Neural crest cell (in vitro differentiated cells): ENCODE results near the gene LETMD1. TPM values are rescaled to one million over a fixed set of nuclear protein-coding genes. Genes with fewer than 3 reads are reported as not detected.

Source experiments
- DNase-seq: peaks from one replicate; pipeline ENCODE4 v3.0.0; 2021; ENCODE audit warnings: low read depth, mixed read lengths, low spot score
- H3K27ac Mint-ChIP-seq: one replicate; pipeline ENCODE4 v1.8.0; 2021; ENCODE audit warnings: mild to moderate bottlenecking, mixed read lengths; ENCODE audit not compliant: unreplicated experiment
- H3K27me3 Mint-ChIP-seq: 2 replicates; pipeline ENCODE4 v1.8.0; 2021; ENCODE audit warnings: low read depth, mild to moderate bottlenecking, mixed read lengths
- H3K36me3 Mint-ChIP-seq: 2 replicates; pipeline ENCODE4 v1.8.0; 2021; ENCODE audit warnings: low read depth, mild to moderate bottlenecking, mixed read lengths
- H3K4me1 Mint-ChIP-seq: 2 replicates; pipeline ENCODE4 v1.8.0; 2021; ENCODE audit warnings: mixed read lengths
- H3K4me3 Mint-ChIP-seq: one replicate; pipeline ENCODE4 v1.8.0; 2021; ENCODE audit warnings: mild to moderate bottlenecking, mixed read lengths
- H3K9me3 Mint-ChIP-seq: 2 replicates; pipeline ENCODE4 v1.8.0; 2021; ENCODE audit warnings: mixed read lengths
- CTCF ChIP-seq: fragments of 200-600 bp; sonication (generic); conservative IDR thresholded peaks from 2 replicates; pipeline ENCODE4 v1.5.0; 2021; ENCODE audit warnings: antibody characterized with exemption, mild to moderate bottlenecking
- total RNA-seq: library from RNA; stranded (reverse); gene quantifications from 2 replicates; pipeline ENCODE4 v1.2.1, GENCODE V29; 2021

The LETMD1 gene
- total RNA-seq, 1 donor from 2014 or later: 43.2 TPM

GRCh38 chr12:51056242-51056641 lies 8.1 kb downstream of the LETMD1 start:
- no peaks in the 10 kb centered on the region for H3K9me3 Mint-ChIP-seq
- no peaks in the 10 kb centered on the region for H3K4me1 Mint-ChIP-seq
- H3K27ac Mint-ChIP-seq: no peak overlapping the region
- DNase-seq: no peak
- no peak overlapping the region for H3K4me3 Mint-ChIP-seq
- no peaks in the 10 kb centered on the region for H3K27me3 Mint-ChIP-seq
- no peak for TF ChIP-seq CTCF
- peaks cover 14% of the 10 kb centered on the region for H3K36me3 Mint-ChIP-seq

DNA sequence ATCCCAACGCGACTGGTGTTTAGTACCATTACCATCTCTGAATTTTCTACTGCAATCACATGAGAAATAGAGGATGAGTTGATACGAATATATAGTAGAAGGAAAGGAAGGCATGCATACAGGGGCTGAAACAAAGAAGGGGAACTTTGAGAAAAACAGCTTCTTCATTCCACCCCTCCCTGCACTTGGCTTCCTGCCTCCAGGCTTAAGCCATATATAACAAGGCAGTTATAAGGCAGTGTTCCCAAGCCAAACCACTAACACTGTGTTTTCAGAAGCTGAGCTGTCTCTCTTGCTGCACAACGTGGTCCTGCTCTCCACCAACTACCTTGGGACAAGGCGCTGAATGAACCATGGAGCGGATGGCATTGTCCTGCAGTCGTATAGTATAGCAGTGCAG lies 11.0 kb downstream of the LETMD1 start:
- TF ChIP-seq CTCF: no peak
- Mint-ChIP-seq H3K36me3 (peaks cover 11% of the 10 kb centered on the region), H3K9me3 (no peaks in the 10 kb centered on the region), H3K27ac (no peak overlapping the region), H3K4me1 (no peaks in the 10 kb centered on the region), H3K4me3 (no peak overlapping the region), H3K27me3 (no peaks in the 10 kb centered on the region)
- DNase-seq: no peak

- no peak for TF ChIP-seq CTCF
- no peak overlapping the region for H3K4me3 Mint-ChIP-seq
- peaks cover 14% of the 10 kb centered on the region for H3K36me3 Mint-ChIP-seq
- no peaks in the 10 kb centered on the region for H3K9me3 Mint-ChIP-seq
- H3K4me1 Mint-ChIP-seq: no peaks in the 10 kb centered on the region
- no peak overlapping the region for H3K27ac Mint-ChIP-seq
- H3K27me3 Mint-ChIP-seq: no peaks in the 10 kb centered on the region
- DNase-seq: no peak
These were observed 14.7 kb downstream of the LETMD1 start for GRCh38 chr12:51062631-51063397.

DNA sequence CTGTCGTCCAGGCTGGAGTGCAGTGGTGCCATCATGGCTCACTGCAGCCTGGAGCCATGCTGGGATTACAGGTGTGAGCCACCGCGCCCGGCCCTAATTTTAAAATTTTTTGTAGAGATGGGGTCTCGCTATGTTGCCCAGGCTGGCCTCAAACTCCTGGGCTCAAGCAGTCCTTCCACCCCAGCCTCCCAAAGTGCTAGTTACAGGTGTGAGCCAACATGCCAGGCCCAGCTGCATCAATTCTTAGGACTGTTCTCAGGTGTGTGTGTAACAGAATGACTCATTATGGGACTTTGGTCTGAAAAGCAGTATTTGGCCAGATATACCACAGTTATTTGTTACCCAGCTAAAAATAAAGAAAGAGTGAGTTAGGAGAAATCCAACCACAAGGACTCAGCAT lies 17.4 kb downstream of the LETMD1 start:
- Mint-ChIP-seq H3K36me3 (peaks cover 14% of the 10 kb centered on the region), H3K9me3 (no peaks in the 10 kb centered on the region), H3K27ac (no peak overlapping the region), H3K4me1 (no peaks in the 10 kb centered on the region), H3K27me3 (no peaks in the 10 kb centered on the region), H3K4me3 (no peak overlapping the region)
- DNase-seq: no peak
- no peak for TF ChIP-seq CTCF

GRCh38 chr12:51067229-51067628 lies 19.1 kb downstream of the LETMD1 start:
- Mint-ChIP-seq H3K9me3 (no peaks in the 10 kb centered on the region), H3K36me3 (peaks cover 17% of the 10 kb centered on the region), H3K27ac (no peak overlapping the region), H3K27me3 (no peaks in the 10 kb centered on the region), H3K4me3 (no peak overlapping the region), H3K4me1 (no peaks in the 10 kb centered on the region)
- no peak for TF ChIP-seq CTCF
- DNase-seq: no peak
